HFF-Myc (cell line): ENCODE results near the gene SLC35F6.

Experiments
- DNase-seq: peaks from one replicate; pipeline ENCODE4 v3.0.0-alpha.2; 2011; ENCODE audit warnings: low read depth; ENCODE audit errors: extremely low read depth
- H3K4me3 ChIP-seq: replicated peaks from 2 replicates; pipeline ENCODE4 v1.5.1; 2011; ENCODE audit warnings: low read depth, mild to moderate bottlenecking, control low read depth, low read length
- CTCF ChIP-seq: IDR thresholded peaks from 2 replicates; pipeline ENCODE4 v1.5.1; 2012; ENCODE audit warnings: mild to moderate bottlenecking, low read depth, low read length, control low read depth; ENCODE audit errors: missing control alignments

SLC35F6 gene

GRCh38 chr2:26764078-26764887, at the start of gene SLC35F6:
SLC35F6 (plus strand) TSS chr2:26764284; CDS start chr2:26764350, 66 bp downstream.
- peak; percentile 12 for DNase-seq
- no peak for TF ChIP-seq CTCF
- peak within 1 kb of the TSS; percentile 99 for H3K4me3 ChIP-seq

- H3K4me3 ChIP-seq = no peak overlapping the region
- TF ChIP-seq CTCF = no peak
- no peak for DNase-seq
Measured at GRCh38 chr2:26715528-26716270, 48.4 kb upstream of the SLC35F6 start.

- no peak for TF ChIP-seq CTCF
- no peak overlapping the region for H3K4me3 ChIP-seq
- no peak for DNase-seq
Measured at GRCh38 chr2:26716340-26716739, 47.7 kb upstream of the SLC35F6 start.

- DNase-seq = no peak
- TF ChIP-seq CTCF = no peak
- no peak overlapping the region for H3K4me3 ChIP-seq
Measured at GRCh38 chr2:26716769-26717168, 47.3 kb upstream of the SLC35F6 start.

GRCh38 chr2:26717362-26717761, 46.7 kb upstream of the SLC35F6 start:
- no peak for TF ChIP-seq CTCF
- DNase-seq = no peak
- H3K4me3 ChIP-seq = no peak overlapping the region

GRCh38 chr2:26718949-26719686, 45.0 kb upstream of the SLC35F6 start:
- H3K4me3 ChIP-seq = no peak overlapping the region
- DNase-seq = no peak
- TF ChIP-seq CTCF = no peak
